ENCODE measurements around the gene VSIG8. TPM values are rescaled to one million over a fixed set of nuclear protein-coding genes. Genes with fewer than 3 reads are reported as not detected.

The VSIG8 gene
- total and polyA plus RNA-seq, 2 donors (not counting 3 experiments of a cell fraction or from before 2014, with no cell fraction given), result not detected

- Histone ChIP-seq H3K27ac (ENCODE audit: insufficient read depth, low read depth, low read length) (no peak overlapping the region), H3K9me1 (replicated peaks; ENCODE audit: control insufficient read depth, extremely low read depth, insufficient read depth, low read length) (no peaks in the 10 kb centered on the region), H3K4me3 (replicated peaks in 1 of 3; ENCODE audit: insufficient read depth in 1 of 3, low read depth in 1 of 3, low read length in 3 of 3) (no peak overlapping the region), H3K4me1 (ENCODE audit: control insufficient read depth, extremely low read depth, insufficient read depth, low read length) (peaks cover 14% of the 10 kb centered on the region), H3K9ac (replicated peaks; ENCODE audit: extremely low read depth, insufficient read depth, low read length) (no peak overlapping the region), H4K20me1 (replicated peaks; ENCODE audit: control insufficient read depth, extremely low read depth, insufficient read depth, low read length) (no peaks in the 10 kb centered on the region), H3K4me2 (ENCODE audit: insufficient read depth, low read length) (no peak overlapping the region), H2AFZ (ENCODE audit: low read depth, low read length) (no peak overlapping the region), H3K9me3 (replicated peaks; ENCODE audit: control insufficient read depth, insufficient read depth, low read length) (no peaks in the 10 kb centered on the region), H3K79me2 (ENCODE audit: control insufficient read depth, insufficient read depth, low read length) (no peaks in the 10 kb centered on the region), H3K36me3 (ENCODE audit: control insufficient read depth in 2 of 2, extremely low read depth in 1 of 2, insufficient read depth in 2 of 2, low read length in 2 of 2) (no peaks in the 10 kb centered on the region), H3K27me3 (ENCODE audit: control insufficient read depth in 2 of 2, insufficient read depth in 2 of 2, low read length in 2 of 2) (no peaks in the 10 kb centered on the region)
- ChIA-PET CTCF (no interaction called here), POLR2A (no interaction called here)
- dilution Hi-C loops (cut with MboI; ENCODE audit: extremely low pct_ligation_motif_present, low sequenced_read_pairs), result no loop called here
- TF ChIP-seq FOS (IDR thresholded peaks at IDR 0.05; ENCODE audit: borderline replicate concordance, insufficient read depth, low read length), result no peak
- intact Hi-C loops (cut with micrococcal nuclease), result no loop called here
- FAIRE-seq (no peak), DNase-seq (ENCODE audit: low read depth, low spot score) (no peak)
- BruUV-seq (replicated peaks), result no TSS peak
These were observed 15.4 kb upstream of the VSIG8 start for GRCh38 chr1:159877695-159878444.

GRCh38 chr1:159873530-159874143, 11.2 kb upstream of the VSIG8 start:
- POLR2A ChIA-PET, result no interaction called here
- no TSS peak for BruUV-seq (replicated peaks)

More at GRCh38 chr1:159873530-159874143, 11.2 kb upstream of the VSIG8 start:
- H3K79me2 ChIP-seq (ENCODE audit: control insufficient read depth, insufficient read depth, low read length), result no peaks in the 10 kb centered on the region
- TF ChIP-seq MAX (IDR thresholded peaks at IDR 0.05; ENCODE audit: insufficient read depth, insufficient read length), result no peak
- TF ChIP-seq GATA2 (IDR thresholded peaks at IDR 0.05; ENCODE audit: insufficient read depth, insufficient read length, low read depth, low read length), result no peak
- TF ChIP-seq EZH2 (IDR thresholded peaks at IDR 0.05; ENCODE audit: borderline replicate concordance, low read depth, low read length, severe bottlenecking), result no peak
- TF ChIP-seq CTCF (IDR thresholded peaks at IDR 0.05; ENCODE audit: extremely low read depth in 1 of 2, insufficient read depth in 1 of 2, low read depth in 1 of 2, low read length in 2 of 2), result no peak
- TF ChIP-seq JUN (IDR thresholded peaks at IDR 0.05; ENCODE audit: borderline replicate concordance, insufficient read depth, insufficient read length, low read depth), result no peak
- no peak for TF ChIP-seq MYC (IDR thresholded peaks at IDR 0.05; ENCODE audit: low read depth, low read length)
- TF ChIP-seq FOS (IDR thresholded peaks at IDR 0.05; ENCODE audit: borderline replicate concordance, insufficient read depth, low read length), result no peak
- no peak for TF ChIP-seq POLR2AphosphoS5 (IDR thresholded peaks at IDR 0.05; ENCODE audit: insufficient read depth, low read depth, low read length)
- TF ChIP-seq POLR2A (IDR thresholded peaks at IDR 0.05; ENCODE audit: low read depth, low read length), result no peak
- no peaks in the 10 kb centered on the region for H3K27me3 ChIP-seq (ENCODE audit: control insufficient read depth in 2 of 2, insufficient read depth in 2 of 2, low read length in 2 of 2)
- intact Hi-C loops (cut with micrococcal nuclease), result no loop called here
- CTCF ChIA-PET, result interaction anchor here (0.8 to 1.5 kb wide), 8 partner anchors 15 to 660 kb away, joined by 3 to 5 read pairs (median 3); no protein-coding TSS in a partner anchor
- DNase-seq (ENCODE audit: low read depth, low spot score) (no peak), FAIRE-seq (no peak)
- no peaks in the 10 kb centered on the region for H3K9me1 ChIP-seq (replicated peaks; ENCODE audit: control insufficient read depth, extremely low read depth, insufficient read depth, low read length)
- H3K27ac ChIP-seq (ENCODE audit: insufficient read depth, low read depth, low read length), result no peak overlapping the region
- dilution Hi-C loops (cut with MboI; ENCODE audit: extremely low pct_ligation_motif_present, low sequenced_read_pairs), result no loop called here
- H3K9me3 ChIP-seq (replicated peaks; ENCODE audit: control insufficient read depth, insufficient read depth, low read length), result no peaks in the 10 kb centered on the region
- H2AFZ ChIP-seq (ENCODE audit: low read depth, low read length), result no peak overlapping the region
- no peak overlapping the region for H3K4me3 ChIP-seq (replicated peaks in 1 of 3; ENCODE audit: insufficient read depth in 1 of 3, low read depth in 1 of 3, low read length in 3 of 3)
- no peaks in the 10 kb centered on the region for H3K36me3 ChIP-seq (ENCODE audit: control insufficient read depth in 2 of 2, extremely low read depth in 1 of 2, insufficient read depth in 2 of 2, low read length in 2 of 2)
- H3K4me2 ChIP-seq (ENCODE audit: insufficient read depth, low read length), result no peak overlapping the region
- H3K4me1 ChIP-seq (ENCODE audit: control insufficient read depth, extremely low read depth, insufficient read depth, low read length), result no peaks in the 10 kb centered on the region
- no peak overlapping the region for H3K9ac ChIP-seq (replicated peaks; ENCODE audit: extremely low read depth, insufficient read depth, low read length)
- no peaks in the 10 kb centered on the region for H4K20me1 ChIP-seq (replicated peaks; ENCODE audit: control insufficient read depth, extremely low read depth, insufficient read depth, low read length)
